Transverse colon (tissue), 4 donors: ENCODE results near the gene HECTD4. TPM values are rescaled to one million over a fixed set of nuclear protein-coding genes. Genes with fewer than 3 reads are reported as not detected.

Experiments used
- DNase-seq: peaks from one replicate; pipeline ENCODE4 v3.0.0-alpha.2; 2019
- H3K27ac ChIP-seq, 4 donors: fragments of 200-600 bp; sonication (generic); 2 replicates each; pipeline ENCODE4 v1.5.1; 2016 to 2018; ENCODE audit warnings: inconsistent platforms in 4 of 4
- H3K27me3 ChIP-seq: fragments of 200-600 bp; sonication (generic); 2 replicates; pipeline ENCODE4 v1.5.1; 2017; ENCODE audit warnings: inconsistent platforms
- H3K36me3 ChIP-seq, 4 donors: fragments of 200-600 bp; sonication (generic); 2 replicates each; pipeline ENCODE4 v1.5.1; 2017 to 2019; ENCODE audit warnings: inconsistent platforms in 4 of 4
- H3K4me1 ChIP-seq, 4 donors: fragments of 200-600 bp; sonication (generic); 2 replicates each; pipeline ENCODE4 v1.5.1; 2017 to 2020; ENCODE audit warnings: inconsistent platforms in 4 of 4
- H3K4me3 ChIP-seq, 4 donors: fragments of 200-600 bp; sonication (generic); 1 replicate in 1 of 4; 2 replicates in 3 of 4; pipeline versions ENCODE4 v1.5.1 to v1.6.1; 2017 to 2019; ENCODE audit warnings: inconsistent platforms in 4 of 4
- H3K9me3 ChIP-seq, 2 donors: fragments of 200-600 bp; sonication (generic); 2 replicates each; pipeline ENCODE4 v1.5.1; 2017 to 2019; ENCODE audit warnings: inconsistent platforms in 2 of 2
- EP300 ChIP-seq: sonication (generic); formaldehyde crosslinking; IDR thresholded peaks from one replicate; pipeline ENCODE4 v1.6.1; 2017; ENCODE audit warnings: antibody characterized with exemption, low read depth
- POLR2A ChIP-seq: fragments of 450-650 bp; IDR thresholded peaks from one replicate; pipeline ENCODE4 v1.6.1; 2016; ENCODE audit warnings: antibody characterized with exemption, mild to moderate bottlenecking, moderate library complexity
- POLR2AphosphoS5 ChIP-seq, 3 donors: sonication (generic); formaldehyde crosslinking; IDR thresholded peaks; one replicate each; pipeline ENCODE4 v1.6.1; 2016; ENCODE audit warnings: antibody characterized with exemption in 3 of 3
- WGBS, 2 donors: methylation state at CpG; one replicate each; pipeline ENCODE4 v1.1.5; 2018; ENCODE audit warnings: low coverage in 1 of 2; 5-methylcytosine and 5-hydroxymethylcytosine counted together
- in situ Hi-C, 4 donors: fragments of 200-750 bp; cut with MboI; loops; one replicate each; pipeline versions ENCODE4 v1.15.0 to v1.15.1; 2017; ENCODE audit warnings: low sequenced_read_pairs in 3 of 4, low pct_ligation_motif_present in 1 of 4, low pct_unique_long_range_greater_than_20kb in 1 of 4
- intact Hi-C: fragments of 100-400 bp; cut with DNase I; formaldehyde crosslinking; loops from one replicate; pipeline ENCODE4 v1.15.1; 2023; ENCODE audit warnings: low total_unique reads
- total RNA-seq, 4 donors: library from RNA; depleted of rRNA; stranded (reverse); fragments of >200 nt; gene quantifications; one replicate each; pipeline ENCODE4 v1.1.0, GENCODE V29; 2016
- TF ChIP-seq, protein P1 (sequence below), 5 experiments: fragments of 200-600 bp in 3 of 5; fragments of 450-650 bp in 2 of 5; sonication (generic) in 3 of 5; IDR thresholded peaks; 1 replicate in 2 of 5; 2 replicates in 3 of 5; pipeline ENCODE4 v1.5.1; 2016 to 2017; ENCODE audit warnings: antibody characterized with exemption in 5 of 5, inconsistent platforms in 3 of 5, mild to moderate bottlenecking in 2 of 5, moderate library complexity in 1 of 5

Gene HECTD4
- total RNA-seq, 4 donors from 2014 or later = 52.6 to 171 (median 121) TPM

GRCh38 chr12:112389228-112389627 is 7.0 kb upstream of the HECTD4 start:
- Histone ChIP-seq H3K27ac (no peak overlapping the region), H3K9me3 (no peaks in the 10 kb centered on the region), H3K4me1 (peaks cover 0 to 5% (median 0%) of the 10 kb centered on the region in 4 donors), H3K27me3 (no peaks in the 10 kb centered on the region), H3K36me3 (no peaks in the 10 kb centered on the region), H3K4me3 (no peak overlapping the region)
- intact Hi-C loops = no loop called here
- 74 to 91% methylated on average over 2 to 4 of the region's 4 CpGs for WGBS, 2 donors
- in situ Hi-C loops = loop anchor here in 2 of 4 donors (5.0 to 25.0 kb wide), 3 partner anchors 124 to 452 kb away; no protein-coding TSS in a partner anchor
- DNase-seq = no peak
- no peak for TF ChIP-seq POLR2A
- TF ChIP-seq EP300 = no peak
- TF ChIP-seq POLR2AphosphoS5 (IDR thresholded peaks at IDR 0.05) = no peak
- TF ChIP-seq, protein P1, sequence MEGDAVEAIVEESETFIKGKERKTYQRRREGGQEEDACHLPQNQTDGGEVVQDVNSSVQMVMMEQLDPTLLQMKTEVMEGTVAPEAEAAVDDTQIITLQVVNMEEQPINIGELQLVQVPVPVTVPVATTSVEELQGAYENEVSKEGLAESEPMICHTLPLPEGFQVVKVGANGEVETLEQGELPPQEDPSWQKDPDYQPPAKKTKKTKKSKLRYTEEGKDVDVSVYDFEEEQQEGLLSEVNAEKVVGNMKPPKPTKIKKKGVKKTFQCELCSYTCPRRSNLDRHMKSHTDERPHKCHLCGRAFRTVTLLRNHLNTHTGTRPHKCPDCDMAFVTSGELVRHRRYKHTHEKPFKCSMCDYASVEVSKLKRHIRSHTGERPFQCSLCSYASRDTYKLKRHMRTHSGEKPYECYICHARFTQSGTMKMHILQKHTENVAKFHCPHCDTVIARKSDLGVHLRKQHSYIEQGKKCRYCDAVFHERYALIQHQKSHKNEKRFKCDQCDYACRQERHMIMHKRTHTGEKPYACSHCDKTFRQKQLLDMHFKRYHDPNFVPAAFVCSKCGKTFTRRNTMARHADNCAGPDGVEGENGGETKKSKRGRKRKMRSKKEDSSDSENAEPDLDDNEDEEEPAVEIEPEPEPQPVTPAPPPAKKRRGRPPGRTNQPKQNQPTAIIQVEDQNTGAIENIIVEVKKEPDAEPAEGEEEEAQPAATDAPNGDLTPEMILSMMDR (IDR thresholded peaks at IDR 0.05) = no peak

DNA sequence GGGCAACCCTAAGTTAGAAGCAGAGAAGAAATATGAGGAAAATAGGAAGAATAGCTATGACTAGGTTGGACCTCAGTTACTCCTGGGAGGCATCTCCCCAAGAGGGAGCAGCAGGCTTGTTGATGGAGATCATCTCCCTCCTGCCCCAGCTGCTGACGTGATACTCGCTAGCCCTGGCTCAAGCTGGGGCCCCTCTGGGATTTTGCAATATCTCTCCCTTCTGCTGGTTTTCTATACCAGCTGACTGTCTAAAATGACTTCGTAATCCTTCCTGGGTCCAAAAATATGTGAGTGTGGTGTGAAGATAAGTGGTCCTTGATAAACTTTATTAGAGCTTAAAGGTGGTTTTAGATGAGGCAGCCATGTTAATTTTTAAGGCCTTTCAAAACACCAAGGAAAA is 4.5 kb upstream of the HECTD4 start:
- no peak overlapping the region for H3K4me3 ChIP-seq
- H3K27me3 ChIP-seq = no peaks in the 10 kb centered on the region
- TF ChIP-seq, protein P1 (IDR thresholded peaks at IDR 0.05) = no peak
- no peak for TF ChIP-seq POLR2A
- TF ChIP-seq POLR2AphosphoS5 (IDR thresholded peaks at IDR 0.05) = no peak
- TF ChIP-seq EP300 = no peak
- H3K36me3 ChIP-seq = no peaks in the 10 kb centered on the region
- no peak overlapping the region for H3K27ac ChIP-seq
- 76 to 83% methylated on average over 3 of the region's 3 CpGs for WGBS, 2 donors
- peaks cover 0 to 10% (median 0%) of the 10 kb centered on the region in 4 donors for H3K4me1 ChIP-seq
- no peaks in the 10 kb centered on the region for H3K9me3 ChIP-seq
- no peak for DNase-seq
- intact Hi-C loops = no loop called here
- in situ Hi-C loops = loop anchor here in 2 of 4 donors (5.0 to 25.0 kb wide), 3 partner anchors 122 to 449 kb away; no protein-coding TSS in a partner anchor

DNA sequence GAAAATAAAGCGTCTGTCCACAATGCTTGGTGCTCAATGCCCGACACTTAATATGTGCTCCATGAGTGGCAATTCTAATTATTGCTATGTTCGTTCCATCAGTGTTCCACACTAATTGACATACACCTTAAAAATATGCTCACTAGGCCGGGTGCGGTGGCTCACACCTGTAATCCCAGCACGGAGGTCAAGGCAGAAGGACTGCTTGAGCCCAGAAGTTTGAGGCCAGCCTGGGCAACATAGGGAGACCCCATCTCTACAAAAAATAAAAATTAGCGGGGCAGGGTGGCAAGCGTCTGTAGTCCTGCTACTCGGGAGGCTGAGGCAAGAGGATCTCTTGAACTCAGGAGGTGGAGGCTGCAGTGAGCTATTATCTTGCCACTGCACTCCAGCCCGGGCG is 635 bp upstream of the HECTD4 start:
- intact Hi-C loops (no loop called here), in situ Hi-C loops (loop anchor here in 2 of 4 donors (10.0 to 25.0 kb wide), 2 partner anchors 118 to 446 kb away; no protein-coding TSS in a partner anchor)
- Histone ChIP-seq H3K4me3 (peak overlapping the region in 3 of 4 donors; percentile 90 to 100 (median 100)), H3K4me1 (peaks cover 10 to 32% (median 22%) of the 10 kb centered on the region in 4 donors), H3K27ac (peak overlapping the region; percentile 90 to 97 (median 94)), H3K27me3 (no peaks in the 10 kb centered on the region), H3K9me3 (no peaks in the 10 kb centered on the region), H3K36me3 (no peaks in the 10 kb centered on the region)
- 78 to 87% methylated on average over 5 to 11 of the region's 11 CpGs for WGBS, 2 donors
- no peak for DNase-seq
- TF ChIP-seq EP300 (no peak), POLR2A (no peak), POLR2AphosphoS5 (IDR thresholded peaks at IDR 0.05) (no peak)
- TF ChIP-seq, protein P1 (IDR thresholded peaks at IDR 0.05) = no peak

- Histone ChIP-seq H3K4me1 (peaks cover 10 to 27% (median 22%) of the 10 kb centered on the region in 4 donors), H3K27me3 (no peaks in the 10 kb centered on the region), H3K4me3 (peak overlapping the region; percentile 86 to 100 (median 95)), H3K27ac (peak overlapping the region; percentile 90 to 97 (median 94)), H3K9me3 (no peaks in the 10 kb centered on the region), H3K36me3 (no peaks in the 10 kb centered on the region)
- in situ Hi-C loops (loop anchor here in 2 of 4 donors (10.0 to 25.0 kb wide), 2 partner anchors 117 to 444 kb away; no protein-coding TSS in a partner anchor), intact Hi-C loops (no loop called here)
- DNase-seq = peak; percentile 50
- WGBS, 2 donors = 0 to 1% methylated on average over 5 to 17 of the region's 33 CpGs
- TF ChIP-seq POLR2AphosphoS5 (IDR thresholded peaks at IDR 0.05) (no peak), EP300 (no peak), POLR2A (no peak)
- TF ChIP-seq, protein P1 (IDR thresholded peaks at IDR 0.05) = no peak
These were observed 787 bp downstream of the HECTD4 start for GRCh38 chr12:112381406-112381882.
